K562 (cell line): ENCODE results near the gene SPI1. TPM values are rescaled to one million over a fixed set of nuclear protein-coding genes. Genes with fewer than 3 reads are reported as not detected.

Source experiments
- CC2D1A ChIP-seq: fragments of 450-650 bp; IDR thresholded peaks from 2 replicates; pipeline ENCODE4 v1.6.1; 2017; ENCODE audit warnings: mild to moderate bottlenecking
- PHF20 ChIP-seq: fragments of 450-650 bp; IDR thresholded peaks from 2 replicates; pipeline ENCODE4 v1.6.1; 2018; ENCODE audit not compliant: partially characterized antibody
- RB1 ChIP-seq: fragments of 450-650 bp; IDR thresholded peaks from 2 replicates; pipeline ENCODE4 v1.6.1; 2017; ENCODE audit warnings: low read depth, mild to moderate bottlenecking
- XRCC3 ChIP-seq: fragments of 450-650 bp; IDR thresholded peaks from 2 replicates; pipeline ENCODE4 v1.6.1; 2017; ENCODE audit warnings: mild to moderate bottlenecking, moderate library complexity
- XRCC5 ChIP-seq: fragments of 200-400 bp; formaldehyde crosslinking; IDR thresholded peaks from 2 replicates; pipeline ENCODE4 v1.6.1; 2017; ENCODE audit warnings: low read depth, mild to moderate bottlenecking, low read length
- ZBTB7A ChIP-seq: IDR thresholded peaks from 2 replicates; pipeline ENCODE4 v1.6.1; 2011; ENCODE audit warnings: low read depth, mild to moderate bottlenecking, low read length, moderate library complexity, borderline replicate concordance; ENCODE audit not compliant: control insufficient read depth
- ZNF263 ChIP-seq: sonication (generic); formaldehyde crosslinking; IDR thresholded peaks from 2 replicates; pipeline ENCODE4 v1.8.0; 2022; ENCODE audit warnings: mild to moderate bottlenecking, missing genetic modification reagents, borderline replicate concordance
- ZNF316 ChIP-seq: fragments of 450-650 bp; IDR thresholded peaks from 2 replicates; pipeline ENCODE4 v1.6.1; 2016
- ZNF668 ChIP-seq: fragments of 250-450 bp; sonication (Bioruptor Pico); IDR thresholded peaks from 2 replicates; pipeline ENCODE4 v1.8.0; 2022; ENCODE audit warnings: mild to moderate bottlenecking, inconsistent platforms
- ZNF785 ChIP-seq: fragments of 250-450 bp; sonication (Bioruptor Pico); IDR thresholded peaks from 2 replicates; pipeline ENCODE4 v1.4.0; 2020; ENCODE audit warnings: mild to moderate bottlenecking
- polyA plus RNA-seq, 8 experiments: library from polyadenylated mRNA; depleted of rRNA in 4 of 8; stranded (reverse) in 5 of 8; unstranded in 3 of 8; fragments of >200 nt; fragmentation: Nextera tagmentation in 2 of 8; fragmentation: Illumina TruSeq in 1 of 8; extraction: Ambion mirVana in 2 of 8; extraction: Trizol in 1 of 8; gene quantifications; 2 replicates each; pipeline versions ENCODE4 v1.2.1 to v1.2.3, GENCODE V29; 2011 to 2014; ENCODE audit warnings: inconsistent platforms in 1 of 8, missing spikeins in 1 of 8
- total RNA-seq, 7 experiments: library from RNA; depleted of rRNA in 6 of 7; stranded (reverse); fragments of >200 nt in 6 of 7; fragmentation: Illumina TruSeq in 2 of 7; extraction: Trizol in 2 of 7; gene quantifications; 2 replicates each; pipeline versions ENCODE4 v1.2.1 to v1.2.3, GENCODE V29; 2011 to 2021; ENCODE audit warnings: low replicate concordance in 1 of 7
- TF ChIP-seq, protein P1 (sequence below), 3 experiments: fragments of 200-800 bp in 1 of 3; fragments of 250-450 bp in 1 of 3; fragments of 450-650 bp in 1 of 3; sonication (Bioruptor Pico) in 1 of 3; sonication (Bioruptor generic) in 1 of 3; formaldehyde crosslinking in 1 of 3; IDR thresholded peaks; 2 replicates each; pipeline versions ENCODE4 v1.6.1 to v1.8.0; 2016 to 2022; ENCODE audit warnings: mild to moderate bottlenecking in 2 of 3, missing genetic modification characterization in 2 of 3, missing compliant biosample characterization in 1 of 3, moderate library complexity in 1 of 3
- TF ChIP-seq, protein P2 (sequence below): fragments of 450-650 bp; IDR thresholded peaks from 2 replicates; pipeline ENCODE4 v1.6.1; 2016; ENCODE audit warnings: low read depth
- TF ChIP-seq, protein P3 (sequence below): fragments of 250-450 bp; sonication (Bioruptor Pico); IDR thresholded peaks from 2 replicates; pipeline ENCODE4 v1.5.1; 2021; ENCODE audit warnings: mild to moderate bottlenecking

The SPI1 gene
- total and polyA plus RNA-seq, 9 of the 15 experiments (the other 6 are each of a cell fraction or from before 2014, with no cell fraction given), result 0.10 to 33.7 (median 10.3) TPM

DNA sequence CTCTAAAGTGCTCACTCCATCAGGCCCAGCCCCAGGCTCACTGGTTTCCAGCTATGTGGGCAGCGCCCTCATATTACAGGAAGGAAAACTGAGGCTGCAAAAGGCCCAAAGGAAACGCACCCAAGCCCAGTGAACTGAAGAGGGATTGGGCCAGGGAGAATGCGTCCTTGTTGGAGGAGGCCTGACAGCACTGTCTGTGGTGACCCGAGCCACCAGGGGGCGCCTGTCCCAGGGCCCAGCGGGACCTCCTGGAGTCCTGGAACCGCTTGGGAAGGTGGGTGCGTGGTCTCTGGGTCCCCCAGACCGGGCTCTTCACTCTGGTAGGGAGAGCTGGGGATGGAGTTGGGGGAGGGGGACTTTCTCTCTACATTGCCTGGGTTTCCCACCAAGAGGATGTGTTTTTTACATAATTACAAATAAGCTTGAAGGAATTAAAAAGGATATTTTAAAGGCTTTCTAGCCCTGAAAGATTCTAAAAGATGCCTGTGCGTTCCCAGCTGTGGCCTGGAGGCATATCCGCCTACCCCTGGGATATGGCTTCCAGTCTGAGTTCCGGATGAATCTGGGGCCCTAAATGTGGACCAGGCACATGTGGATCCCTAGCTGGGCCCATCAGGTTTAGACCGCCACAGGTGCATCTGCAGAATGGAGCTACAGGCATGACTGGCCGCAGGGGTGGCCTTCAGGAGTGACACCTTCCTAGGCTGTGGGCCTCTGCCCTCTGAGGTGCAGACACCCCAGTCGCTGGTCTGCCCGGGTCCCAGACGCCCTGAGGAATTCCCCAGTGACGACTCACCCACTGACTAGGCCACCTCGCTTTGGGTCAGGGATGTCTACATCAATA is 4.2 kb downstream of the SPI1 start (continued):
- TF ChIP-seq RB1 (0 out of 2 replicates have a peak, but pooled peaks have one; percentile 28), ZNF316 (no peak), CC2D1A (0 out of 2 replicates have a peak, but pooled peaks have one; percentile 47), PHF20 (no peak), ZNF668 (CRISPR knock-in tag) (no peak), ZNF263 (CRISPR knock-in tag) (peak; percentile 92), ZNF785 (no peak), XRCC5 (peak; percentile 86), XRCC3 (no peak), ZBTB7A (peak; percentile 91)
- TF ChIP-seq, protein P1, sequence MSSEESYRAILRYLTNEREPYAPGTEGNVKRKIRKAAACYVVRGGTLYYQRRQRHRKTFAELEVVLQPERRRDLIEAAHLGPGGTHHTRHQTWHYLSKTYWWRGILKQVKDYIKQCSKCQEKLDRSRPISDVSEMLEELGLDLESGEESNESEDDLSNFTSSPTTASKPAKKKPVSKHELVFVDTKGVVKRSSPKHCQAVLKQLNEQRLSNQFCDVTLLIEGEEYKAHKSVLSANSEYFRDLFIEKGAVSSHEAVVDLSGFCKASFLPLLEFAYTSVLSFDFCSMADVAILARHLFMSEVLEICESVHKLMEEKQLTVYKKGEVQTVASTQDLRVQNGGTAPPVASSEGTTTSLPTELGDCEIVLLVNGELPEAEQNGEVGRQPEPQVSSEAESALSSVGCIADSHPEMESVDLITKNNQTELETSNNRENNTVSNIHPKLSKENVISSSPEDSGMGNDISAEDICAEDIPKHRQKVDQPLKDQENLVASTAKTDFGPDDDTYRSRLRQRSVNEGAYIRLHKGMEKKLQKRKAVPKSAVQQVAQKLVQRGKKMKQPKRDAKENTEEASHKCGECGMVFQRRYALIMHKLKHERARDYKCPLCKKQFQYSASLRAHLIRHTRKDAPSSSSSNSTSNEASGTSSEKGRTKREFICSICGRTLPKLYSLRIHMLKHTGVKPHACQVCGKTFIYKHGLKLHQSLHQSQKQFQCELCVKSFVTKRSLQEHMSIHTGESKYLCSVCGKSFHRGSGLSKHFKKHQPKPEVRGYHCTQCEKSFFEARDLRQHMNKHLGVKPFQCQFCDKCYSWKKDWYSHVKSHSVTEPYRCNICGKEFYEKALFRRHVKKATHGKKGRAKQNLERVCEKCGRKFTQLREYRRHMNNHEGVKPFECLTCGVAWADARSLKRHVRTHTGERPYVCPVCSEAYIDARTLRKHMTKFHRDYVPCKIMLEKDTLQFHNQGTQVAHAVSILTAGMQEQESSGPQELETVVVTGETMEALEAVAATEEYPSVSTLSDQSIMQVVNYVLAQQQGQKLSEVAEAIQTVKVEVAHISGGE (CRISPR knock-in tag; IDR thresholded peaks at IDR 0.05), result peak in 1 of 3 experiments; percentile 84; a peak in 2 of 6 replicates
- TF ChIP-seq, protein P2, sequence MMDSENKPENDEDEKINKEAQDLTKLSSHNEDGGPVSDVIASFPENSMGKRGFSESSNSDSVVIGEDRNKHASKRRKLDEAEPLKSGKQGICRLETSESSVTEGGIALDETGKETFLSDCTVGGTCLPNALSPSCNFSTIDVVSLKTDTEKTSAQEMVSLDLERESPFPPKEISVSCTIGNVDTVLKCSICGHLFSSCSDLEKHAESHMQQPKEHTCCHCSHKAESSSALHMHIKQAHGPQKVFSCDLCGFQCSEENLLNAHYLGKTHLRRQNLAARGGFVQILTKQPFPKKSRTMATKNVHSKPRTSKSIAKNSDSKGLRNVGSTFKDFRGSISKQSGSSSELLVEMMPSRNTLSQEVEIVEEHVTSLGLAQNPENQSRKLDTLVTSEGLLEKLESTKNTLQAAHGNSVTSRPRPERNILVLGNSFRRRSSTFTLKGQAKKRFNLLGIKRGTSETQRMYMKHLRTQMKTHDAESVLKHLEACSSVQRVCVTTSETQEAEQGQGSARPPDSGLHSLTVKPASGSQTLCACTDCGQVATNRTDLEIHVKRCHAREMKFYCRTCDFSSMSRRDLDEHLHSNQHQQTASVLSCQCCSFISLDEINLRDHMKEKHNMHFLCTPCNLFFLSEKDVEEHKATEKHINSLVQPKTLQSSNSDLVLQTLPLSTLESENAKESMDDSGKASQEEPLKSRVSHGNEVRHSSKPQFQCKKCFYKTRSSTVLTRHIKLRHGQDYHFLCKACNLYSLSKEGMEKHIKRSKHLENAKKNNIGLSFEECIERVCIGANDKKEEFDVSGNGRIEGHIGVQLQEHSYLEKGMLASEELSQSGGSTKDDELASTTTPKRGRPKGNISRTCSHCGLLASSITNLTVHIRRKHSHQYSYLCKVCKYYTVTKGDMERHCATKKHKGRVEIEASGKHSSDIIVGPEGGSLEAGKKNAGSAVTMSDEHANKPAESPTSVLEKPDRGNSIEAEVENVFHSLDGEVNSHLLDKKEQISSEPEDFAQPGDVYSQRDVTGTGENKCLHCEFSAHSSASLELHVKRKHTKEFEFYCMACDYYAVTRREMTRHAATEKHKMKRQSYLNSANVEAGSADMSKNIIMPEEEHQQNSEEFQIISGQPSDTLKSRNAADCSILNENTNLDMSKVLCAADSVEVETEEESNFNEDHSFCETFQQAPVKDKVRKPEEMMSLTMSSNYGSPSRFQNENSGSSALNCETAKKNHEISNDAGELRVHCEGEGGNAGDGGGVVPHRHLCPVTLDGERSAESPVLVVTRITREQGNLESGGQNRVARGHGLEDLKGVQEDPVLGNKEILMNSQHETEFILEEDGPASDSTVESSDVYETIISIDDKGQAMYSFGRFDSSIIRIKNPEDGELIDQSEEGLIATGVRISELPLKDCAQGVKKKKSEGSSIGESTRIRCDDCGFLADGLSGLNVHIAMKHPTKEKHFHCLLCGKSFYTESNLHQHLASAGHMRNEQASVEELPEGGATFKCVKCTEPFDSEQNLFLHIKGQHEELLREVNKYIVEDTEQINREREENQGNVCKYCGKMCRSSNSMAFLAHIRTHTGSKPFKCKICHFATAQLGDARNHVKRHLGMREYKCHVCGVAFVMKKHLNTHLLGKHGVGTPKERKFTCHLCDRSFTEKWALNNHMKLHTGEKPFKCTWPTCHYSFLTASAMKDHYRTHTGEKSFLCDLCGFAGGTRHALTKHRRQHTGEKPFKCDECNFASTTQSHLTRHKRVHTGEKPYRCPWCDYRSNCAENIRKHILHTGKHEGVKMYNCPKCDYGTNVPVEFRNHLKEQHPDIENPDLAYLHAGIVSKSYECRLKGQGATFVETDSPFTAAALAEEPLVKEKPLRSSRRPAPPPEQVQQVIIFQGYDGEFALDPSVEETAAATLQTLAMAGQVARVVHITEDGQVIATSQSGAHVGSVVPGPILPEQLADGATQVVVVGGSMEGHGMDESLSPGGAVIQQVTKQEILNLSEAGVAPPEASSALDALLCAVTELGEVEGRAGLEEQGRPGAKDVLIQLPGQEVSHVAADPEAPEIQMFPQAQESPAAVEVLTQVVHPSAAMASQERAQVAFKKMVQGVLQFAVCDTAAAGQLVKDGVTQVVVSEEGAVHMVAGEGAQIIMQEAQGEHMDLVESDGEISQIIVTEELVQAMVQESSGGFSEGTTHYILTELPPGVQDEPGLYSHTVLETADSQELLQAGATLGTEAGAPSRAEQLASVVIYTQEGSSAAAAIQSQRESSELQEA, result no peak
- TF ChIP-seq, protein P3, sequence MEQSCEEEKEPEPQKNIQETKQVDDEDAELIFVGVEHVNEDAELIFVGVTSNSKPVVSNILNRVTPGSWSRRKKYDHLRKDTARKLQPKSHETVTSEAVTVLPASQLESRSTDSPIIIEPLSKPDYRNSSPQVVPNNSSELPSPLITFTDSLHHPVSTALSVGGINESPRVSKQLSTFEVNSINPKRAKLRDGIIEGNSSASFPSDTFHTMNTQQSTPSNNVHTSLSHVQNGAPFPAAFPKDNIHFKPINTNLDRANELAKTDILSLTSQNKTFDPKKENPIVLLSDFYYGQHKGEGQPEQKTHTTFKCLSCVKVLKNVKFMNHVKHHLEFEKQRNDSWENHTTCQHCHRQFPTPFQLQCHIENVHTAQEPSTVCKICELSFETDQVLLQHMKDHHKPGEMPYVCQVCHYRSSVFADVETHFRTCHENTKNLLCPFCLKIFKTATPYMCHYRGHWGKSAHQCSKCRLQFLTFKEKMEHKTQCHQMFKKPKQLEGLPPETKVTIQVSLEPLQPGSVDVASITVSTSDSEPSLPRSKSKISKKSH (CRISPR knock-in tag), result no peak
